GM12891 (cell line): ENCODE data around the gene ZNF385A.
"Not testable (repeated sequence)": the region's sequence is repeated elsewhere in the genome, so short reads cannot be mapped to it uniquely, and the experiment has no call there.

Experiments
- DNase-seq: peaks from one replicate; pipeline ENCODE4 v3.0.0; 2011; ENCODE audit warnings: low spot score; ENCODE audit not compliant: insufficient read length
- FAIRE-seq: peaks from 2 replicates; lab custom pipeline; 2011; peaks lifted over from hg19 to GRCh38; lab: Jason Lieb, UNC
- PAX5 ChIP-seq: IDR thresholded peaks from 2 replicates; pipeline ENCODE4 v1.6.1; 2011; ENCODE audit warnings: low read length, moderate library complexity, mild to moderate bottlenecking; ENCODE audit not compliant: insufficient read depth, severe bottlenecking
- POLR2A ChIP-seq: IDR thresholded peaks from 2 replicates; pipeline ENCODE4 v1.6.1; 2011; ENCODE audit warnings: low read depth, low read length, control low read depth
- POLR2AphosphoS5 ChIP-seq: IDR thresholded peaks from 2 replicates; pipeline ENCODE4 v1.6.1; 2011; ENCODE audit warnings: low read depth, low read length, control low read depth
- POU2F2 ChIP-seq: IDR thresholded peaks from 2 replicates; pipeline ENCODE4 v1.6.1; 2011; ENCODE audit warnings: low read depth, mild to moderate bottlenecking, control low read depth, low read length, moderate library complexity
- SPI1 ChIP-seq: IDR thresholded peaks from 2 replicates; pipeline ENCODE4 v1.6.1; 2011; ENCODE audit warnings: low read depth, low read length, control low read depth
- TAF1 ChIP-seq: IDR thresholded peaks from 2 replicates; pipeline ENCODE4 v1.6.1; 2011; ENCODE audit warnings: low read depth, low read length, control low read depth

The ZNF385A gene

DNA sequence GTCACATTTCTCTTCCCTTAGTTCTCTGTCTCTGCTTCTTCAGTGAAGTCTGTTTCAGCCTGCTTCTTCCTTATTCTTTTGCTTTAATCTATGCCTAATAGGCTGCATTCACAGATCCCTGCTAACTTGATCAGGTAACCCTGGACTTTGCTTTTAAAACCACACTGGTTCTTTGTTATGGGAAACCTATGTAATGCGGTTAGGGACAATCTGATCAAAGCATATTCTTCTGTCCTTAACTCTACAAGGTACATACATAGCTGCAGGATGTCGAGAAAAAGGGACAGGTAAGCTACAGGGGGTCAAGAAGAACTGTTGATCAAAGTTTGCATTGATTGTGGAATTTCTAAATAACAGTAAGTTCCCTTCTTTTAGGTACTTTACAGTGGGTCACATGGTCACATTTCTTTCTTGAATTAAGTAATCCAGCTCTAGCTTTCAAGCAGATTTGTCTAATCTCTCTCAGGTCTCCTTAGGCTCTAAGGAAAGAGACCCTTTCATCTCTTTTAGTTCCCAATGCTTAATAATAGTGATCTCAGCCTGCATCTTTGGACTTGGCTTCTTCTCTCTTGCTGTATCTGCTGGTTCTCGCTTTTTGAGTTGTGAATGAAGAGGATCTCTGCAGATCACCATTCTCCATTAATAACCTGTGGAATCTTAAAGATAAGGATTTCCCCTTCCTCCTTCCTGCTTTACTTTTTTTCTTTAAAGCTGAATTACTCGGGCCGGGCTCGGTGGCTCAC is 55.8 kb downstream of the ZNF385A start:
- FAIRE-seq (no peak), DNase-seq (no peak)
- TF ChIP-seq SPI1: no peak
- no peak for TF ChIP-seq POU2F2
- TF ChIP-seq POLR2A: no peak
- no peak for TF ChIP-seq PAX5
- no peak for TF ChIP-seq POLR2AphosphoS5
- no peak for TF ChIP-seq TAF1

- not testable (repeated sequence) for FAIRE-seq, DNase-seq
Measured at GRCh38 chr12:54325442-54326109, 59.0 kb downstream of the ZNF385A start.

- peak; percentile 81 for DNase-seq
- peak; percentile 91 for FAIRE-seq
- TF ChIP-seq POLR2A (peak; percentile 86), SPI1 (no peak), PAX5 (no peak), POU2F2 (peak; percentile 52; the same call in 1 of the 2 replicates), POLR2AphosphoS5 (peak; percentile 85), TAF1 (peak; percentile 89)
Measured at GRCh38 chr12:54324617-54325441, 59.7 kb downstream of the ZNF385A start, which contains the start of gene COPZ1. Gene COPZ1, plus strand, starts transcription at chr12:54325131. Its CDS starts 33 bp downstream, at chr12:54325164.

DNA sequence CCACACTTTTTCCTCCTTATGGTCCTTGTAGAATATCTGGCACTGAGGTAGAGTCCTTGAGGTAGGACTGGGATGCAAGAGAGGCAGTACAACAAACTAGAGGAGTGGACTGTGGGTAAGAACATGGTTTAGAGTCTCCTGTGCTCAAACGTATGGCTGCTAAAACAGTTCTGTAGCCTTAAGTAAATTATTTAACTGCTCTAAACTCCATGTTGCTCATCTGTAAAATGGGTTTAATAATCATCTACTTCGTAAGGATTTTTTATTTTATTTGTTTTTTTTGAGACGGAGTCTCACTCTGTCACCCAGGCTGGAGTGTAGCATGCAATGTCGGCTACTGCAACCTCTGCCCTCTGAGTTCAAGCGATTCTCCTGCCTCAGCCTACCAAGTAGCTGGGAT is 63.2 kb downstream of the ZNF385A start:
- FAIRE-seq (no peak), DNase-seq (no peak)
- no peak for TF ChIP-seq PAX5
- no peak for TF ChIP-seq TAF1
- TF ChIP-seq POU2F2: no peak
- TF ChIP-seq POLR2AphosphoS5: no peak
- TF ChIP-seq SPI1: no peak
- TF ChIP-seq POLR2A: no peak
